NCI-H2107 (cell line): ENCODE results near the gene FNDC3A.
"Not testable (repeated sequence)": the region's sequence is repeated elsewhere in the genome, so short reads cannot be mapped to it uniquely, and the experiment has no call there.

Source experiments
- DNase-seq: peaks from one replicate; lab custom pipeline; 2025; lab: John Stamatoyannopoulos, UW

FNDC3A gene

GRCh38 chr13:49134305-49134704, 158.6 kb downstream of the FNDC3A start:
- no peak for DNase-seq

- not testable (repeated sequence) for DNase-seq
Measured at GRCh38 chr13:49137138-49137643, 161.5 kb downstream of the FNDC3A start.

DNA sequence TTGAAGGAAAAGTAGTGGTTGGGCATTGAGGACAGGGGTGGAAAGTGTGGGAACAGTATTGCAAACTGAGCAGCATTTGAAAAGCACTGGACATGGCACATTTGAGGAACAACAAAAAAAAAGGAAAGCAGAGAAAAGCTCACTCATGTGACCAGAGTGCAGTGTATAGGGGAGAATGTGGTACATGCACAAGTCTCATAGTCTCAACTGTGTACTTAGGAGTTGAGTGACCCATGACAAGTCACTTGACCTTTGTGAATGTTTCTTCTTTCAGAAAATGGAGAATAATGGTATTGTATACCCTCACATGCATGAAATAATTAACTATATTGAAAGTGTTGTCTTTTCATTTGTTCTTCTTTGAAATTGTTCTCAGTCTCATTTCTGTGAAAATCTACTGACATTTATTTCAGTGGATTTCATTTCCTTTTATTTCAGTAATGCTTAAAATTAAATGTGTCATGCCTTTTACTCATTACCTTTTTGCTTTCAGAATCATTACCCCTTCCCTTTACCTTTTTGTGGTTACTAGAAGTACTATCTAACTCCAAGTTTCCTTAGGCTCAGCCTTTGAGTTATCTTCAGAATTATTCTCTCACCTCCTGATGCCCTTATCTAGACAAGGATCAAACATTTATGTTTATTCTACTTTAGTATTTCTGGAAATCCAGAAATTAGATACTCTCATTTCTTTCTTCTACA, 165.3 kb downstream of the FNDC3A start:
- DNase-seq = no peak

DNA sequence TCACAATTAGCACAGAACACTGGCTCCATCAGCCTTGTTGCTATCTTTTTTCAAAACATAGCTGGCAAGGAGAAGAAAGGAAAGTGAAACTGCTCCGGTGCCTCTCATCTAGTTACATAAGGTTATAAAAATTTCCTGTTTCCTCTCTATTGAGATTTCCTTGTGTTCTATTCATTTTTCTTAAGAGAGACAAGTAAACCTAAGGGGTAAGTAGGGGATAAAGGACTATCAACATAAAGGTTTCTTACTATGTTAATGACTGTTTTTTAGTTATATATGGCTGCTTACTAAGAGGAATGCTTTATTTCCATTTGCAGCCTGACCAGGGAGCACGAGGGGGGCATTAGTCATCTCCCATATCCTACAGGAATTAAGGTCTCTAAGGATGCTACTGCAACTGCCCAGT, 171.2 kb downstream of the FNDC3A start:
- no peak for DNase-seq

- DNase-seq = no peak
Measured at GRCh38 chr13:49148405-49148804, 172.7 kb downstream of the FNDC3A start.

GRCh38 chr13:49157955-49158584, 182.4 kb downstream of the FNDC3A start:
- not testable (repeated sequence) for DNase-seq

DNA sequence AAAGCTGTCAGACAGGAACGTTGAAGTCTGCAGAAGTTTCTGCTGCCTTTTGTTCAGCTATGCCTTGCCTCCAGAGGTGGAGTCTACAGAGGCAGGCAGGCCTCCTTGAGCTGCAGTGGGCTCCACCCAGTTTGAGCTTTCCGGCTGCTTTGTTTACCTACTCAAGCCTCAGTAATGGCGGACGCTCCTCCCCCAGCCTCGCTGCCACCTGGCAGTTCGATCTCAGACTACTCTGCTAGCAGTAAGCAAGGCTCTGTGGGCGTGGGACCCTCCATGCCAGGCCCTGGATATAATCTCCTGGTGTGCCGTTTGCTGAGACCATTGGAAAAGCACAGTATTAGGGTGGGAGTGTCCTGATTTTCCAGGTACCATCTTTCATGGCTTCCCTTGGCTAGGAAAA, 187.4 kb downstream of the FNDC3A start:
- not testable (repeated sequence) for DNase-seq

DNA sequence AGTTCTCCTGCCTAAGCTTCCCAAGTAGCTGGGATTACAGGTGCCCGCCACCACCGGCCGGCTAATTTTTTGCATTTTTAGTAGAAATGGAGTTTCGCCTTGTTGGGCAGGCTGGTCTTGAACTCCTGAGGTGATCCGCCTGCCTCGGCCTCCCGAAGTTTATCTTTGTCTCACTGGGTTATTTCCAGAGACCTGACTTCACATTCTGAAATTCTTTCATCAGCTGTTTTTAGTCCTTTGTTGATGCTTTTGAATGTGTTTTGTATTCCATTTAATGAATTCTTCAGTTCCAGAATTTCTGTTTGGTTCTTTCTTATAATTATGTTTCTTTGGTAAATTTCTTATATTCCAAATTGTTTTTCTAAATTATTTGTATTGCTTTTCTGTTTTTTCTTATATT, 189.0 kb downstream of the FNDC3A start:
- no peak for DNase-seq

- DNase-seq = no peak
Measured at GRCh38 chr13:49165798-49166752, 190.4 kb downstream of the FNDC3A start.

- no peak for DNase-seq
Measured at GRCh38 chr13:49171359-49171758, 195.6 kb downstream of the FNDC3A start.

DNA sequence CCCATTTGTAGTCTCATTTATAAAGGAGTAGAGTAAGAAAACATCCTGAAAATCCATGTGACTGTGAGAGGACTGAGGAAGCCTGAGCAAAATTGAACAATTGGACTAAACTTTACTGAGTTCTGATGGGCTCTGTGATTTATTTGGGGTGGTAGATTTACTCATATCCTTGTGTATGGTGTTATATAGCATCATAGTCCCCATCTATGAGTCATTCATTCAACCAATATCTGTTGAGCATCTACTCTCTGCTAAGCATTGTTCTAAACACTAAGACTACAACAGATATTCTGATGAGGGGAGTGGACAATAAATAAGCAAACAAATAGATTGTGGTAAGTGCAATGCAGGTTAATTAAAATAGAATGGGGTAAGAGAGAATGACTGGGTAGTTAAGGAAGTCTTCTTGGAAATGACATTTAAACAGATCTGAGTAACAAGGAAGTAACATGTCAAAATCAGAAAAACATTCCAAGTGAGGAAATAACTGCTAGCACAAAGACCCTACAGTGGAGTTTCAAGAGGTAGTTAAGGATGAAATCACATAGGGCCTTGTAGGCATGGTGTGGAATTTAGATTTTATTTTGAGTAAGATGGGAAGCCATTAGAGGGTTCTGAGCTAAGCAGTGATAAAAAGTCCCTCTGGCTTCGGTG, 208.1 kb downstream of the FNDC3A start:
- DNase-seq = no peak

DNA sequence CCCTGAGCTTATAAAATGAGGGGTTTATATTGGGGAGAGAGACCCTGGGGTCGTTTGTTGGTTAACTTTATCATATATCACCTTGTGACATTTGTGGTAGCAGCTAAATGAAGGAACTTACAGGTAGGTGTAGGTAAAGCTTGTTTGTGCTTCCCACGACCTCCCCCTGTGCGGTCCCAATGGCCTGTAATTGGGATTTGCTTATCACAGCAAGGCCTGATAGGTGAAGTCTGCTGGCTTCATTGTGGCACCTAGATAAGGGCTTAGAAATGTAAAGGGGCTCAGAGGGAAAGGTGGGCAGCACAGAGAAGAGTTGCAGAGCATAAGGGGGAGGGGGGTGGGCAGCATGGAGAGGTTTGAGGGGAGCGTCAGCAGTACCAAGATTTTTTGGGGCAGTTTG, 208.9 kb downstream of the FNDC3A start:
- DNase-seq = no peak

GRCh38 chr13:49185264-49185663, 209.6 kb downstream of the FNDC3A start:
- no peak for DNase-seq

DNA sequence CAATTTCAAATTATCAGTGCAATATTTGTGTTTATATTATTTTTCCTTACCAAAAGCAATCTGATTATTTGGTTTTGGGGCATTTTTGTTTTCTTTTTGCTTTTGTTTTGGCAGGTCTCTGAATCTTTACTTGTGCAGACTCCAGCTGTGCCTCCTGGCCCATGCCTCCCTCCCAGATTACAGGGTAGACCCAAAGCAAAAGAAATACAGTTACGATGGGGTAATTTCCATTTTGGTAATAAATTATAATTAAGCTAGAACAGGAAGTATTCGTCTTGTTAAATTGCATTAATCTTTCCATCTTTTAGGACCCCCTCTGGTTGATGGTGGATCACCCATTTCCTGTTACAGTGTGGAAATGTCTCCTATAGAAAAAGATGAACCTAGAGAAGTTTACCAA, 215.2 kb downstream of the FNDC3A start:
- no peak for DNase-seq

- DNase-seq = no peak
Measured at GRCh38 chr13:49206641-49207040, 230.9 kb downstream of the FNDC3A start.

DNA sequence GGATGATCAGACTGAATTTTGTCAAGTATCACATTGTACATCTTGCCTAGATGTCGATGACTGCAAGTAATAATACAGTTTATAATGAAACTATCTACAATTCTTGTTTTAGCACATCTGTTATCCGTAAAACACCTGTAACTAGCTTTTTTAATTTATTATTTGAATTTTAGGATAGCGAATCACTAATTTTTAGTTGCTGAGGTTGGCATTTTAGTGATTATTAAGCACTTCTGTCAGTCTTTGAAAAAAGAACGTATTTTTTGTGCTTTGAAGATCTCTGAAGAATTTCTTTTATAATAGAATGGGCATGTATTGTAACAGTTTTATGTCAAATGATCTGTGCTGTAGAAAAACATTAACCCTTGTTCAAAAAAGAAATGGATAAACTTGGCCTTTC, 232.9 kb downstream of the FNDC3A start:
- no peak for DNase-seq

DNA sequence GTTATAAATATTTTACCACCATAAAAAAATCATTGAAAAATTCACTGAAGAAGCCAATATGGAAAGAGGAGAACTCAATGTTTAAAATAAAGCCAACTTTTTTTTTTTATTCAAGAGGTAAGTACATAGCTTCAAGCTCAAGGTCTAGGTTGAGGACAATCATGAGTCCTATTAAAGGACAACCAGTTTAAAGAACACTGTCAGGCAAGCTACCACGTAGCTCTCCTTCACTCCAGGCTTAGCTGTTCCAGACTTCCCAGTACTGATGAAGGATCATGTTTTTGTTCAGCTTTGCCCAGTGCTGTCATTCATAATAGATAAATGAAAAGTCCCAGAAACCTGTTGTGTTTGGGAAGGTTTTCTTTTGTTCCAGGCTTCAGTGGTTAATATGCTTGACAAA, 234.4 kb downstream of the FNDC3A start:
- DNase-seq = no peak

DNA sequence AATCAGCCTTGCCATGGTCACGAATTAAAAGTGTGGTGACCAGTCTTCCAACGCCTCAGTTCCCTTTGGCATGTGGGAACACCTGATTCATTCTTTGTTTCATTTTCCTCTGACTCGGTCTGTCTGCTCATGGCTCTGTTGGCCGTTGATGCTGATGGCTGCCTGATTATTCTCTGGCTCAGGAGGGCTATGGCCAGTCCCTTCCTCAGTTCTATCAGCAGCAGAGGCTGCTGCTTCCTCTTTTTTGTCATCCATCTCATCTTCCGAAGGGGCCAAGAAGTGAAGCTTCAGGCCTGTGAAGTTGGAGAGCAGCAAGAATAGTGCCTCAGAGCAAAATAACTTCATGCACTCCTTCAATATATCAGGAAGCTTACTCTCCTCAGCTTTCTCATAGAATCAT, 235.0 kb downstream of the FNDC3A start:
- DNase-seq = no peak

DNA sequence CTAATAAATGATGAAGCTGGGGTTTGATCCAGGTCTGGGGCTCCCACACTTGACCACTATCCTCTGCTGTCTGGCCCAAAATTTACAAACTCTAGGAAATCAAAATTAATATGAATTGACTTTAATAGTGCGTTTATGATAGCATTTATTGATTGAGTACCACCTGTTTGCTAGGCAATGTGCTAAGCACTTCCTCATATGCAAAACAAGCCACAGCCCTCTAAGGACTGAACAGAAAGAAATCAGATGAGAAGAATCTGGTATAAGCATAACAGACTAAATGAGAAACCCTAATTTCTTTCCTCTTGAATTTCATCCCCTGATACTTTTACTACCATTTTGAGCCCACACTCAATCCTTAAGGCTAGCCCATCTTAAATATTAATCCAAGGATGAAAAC, 237.8 kb downstream of the FNDC3A start:
- no peak for DNase-seq

- DNase-seq = no peak
Measured at GRCh38 chr13:49213997-49214916, 238.5 kb downstream of the FNDC3A start.

GRCh38 chr13:49214917-49215376, 239.2 kb downstream of the FNDC3A start:
- DNase-seq = no peak
